Measurements from ENCODE around the gene CMSS1.
A peak's percentile ranks its signal among the peaks of the same experiment; 100 is the strongest.

The CMSS1 gene

GRCh38 chr3:100002599-100003350 lies 185.1 kb downstream of the CMSS1 start:
- peak; percentile 84 for ATAC-seq
- no peak for TF ChIP-seq TCF4 (CRISPR knock-in tag; IDR thresholded peaks at IDR 0.05; ENCODE audit: borderline replicate concordance)
- TF ChIP-seq ARNTL (CRISPR knock-in tag; IDR thresholded peaks at IDR 0.05; ENCODE audit: borderline replicate concordance, low read depth), result no peak
- TF ChIP-seq, protein P1, sequence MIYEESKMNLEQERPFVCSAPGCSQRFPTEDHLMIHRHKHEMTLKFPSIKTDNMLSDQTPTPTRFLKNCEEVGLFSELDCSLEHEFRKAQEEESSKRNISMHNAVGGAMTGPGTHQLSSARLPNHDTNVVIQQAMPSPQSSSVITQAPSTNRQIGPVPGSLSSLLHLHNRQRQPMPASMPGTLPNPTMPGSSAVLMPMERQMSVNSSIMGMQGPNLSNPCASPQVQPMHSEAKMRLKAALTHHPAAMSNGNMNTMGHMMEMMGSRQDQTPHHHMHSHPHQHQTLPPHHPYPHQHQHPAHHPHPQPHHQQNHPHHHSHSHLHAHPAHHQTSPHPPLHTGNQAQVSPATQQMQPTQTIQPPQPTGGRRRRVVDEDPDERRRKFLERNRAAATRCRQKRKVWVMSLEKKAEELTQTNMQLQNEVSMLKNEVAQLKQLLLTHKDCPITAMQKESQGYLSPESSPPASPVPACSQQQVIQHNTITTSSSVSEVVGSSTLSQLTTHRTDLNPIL (CRISPR knock-in tag; IDR thresholded peaks at IDR 0.05; ENCODE audit: low read depth), result peak; percentile 98
- TF ChIP-seq ZNF565 (CRISPR knock-in tag; conservative IDR thresholded peaks at IDR 0.05; ENCODE audit: low read depth), result no peak
- peak; percentile 51; the same call in 1 of the 2 replicates for TF ChIP-seq ZFP3 (CRISPR knock-in tag; IDR thresholded peaks at IDR 0.05)
- peak; percentile 93 for TF ChIP-seq ISL1 (CRISPR knock-in tag; IDR thresholded peaks at IDR 0.05)
- no peak for TF ChIP-seq OSR1 (CRISPR knock-in tag; IDR thresholded peaks at IDR 0.05)
- TF ChIP-seq ZNF8 (CRISPR knock-in tag; IDR thresholded peaks at IDR 0.05), result no peak
- peak; percentile 5; the same call in 1 of the 2 replicates for TF ChIP-seq TOX (CRISPR knock-in tag; IDR thresholded peaks at IDR 0.05; ENCODE audit: borderline replicate concordance)
- no peak for TF ChIP-seq PPARA (CRISPR knock-in tag; IDR thresholded peaks at IDR 0.05; ENCODE audit: borderline replicate concordance)
- TF ChIP-seq ZC3H10 (CRISPR knock-in tag; IDR thresholded peaks at IDR 0.05), result 0 out of 2 replicates have a peak, but pooled peaks have one; percentile 48
- TF ChIP-seq SNAI2 (CRISPR knock-in tag; IDR thresholded peaks at IDR 0.05), result peak; percentile 75; the same call in 1 of the 2 replicates
- TF ChIP-seq ZFP30 (CRISPR knock-in tag; IDR thresholded peaks at IDR 0.05), result no peak
- TF ChIP-seq ZNF70 (CRISPR knock-in tag; IDR thresholded peaks at IDR 0.05), result peak; percentile 57; the same call in 1 of the 2 replicates
- TF ChIP-seq, protein P2, sequence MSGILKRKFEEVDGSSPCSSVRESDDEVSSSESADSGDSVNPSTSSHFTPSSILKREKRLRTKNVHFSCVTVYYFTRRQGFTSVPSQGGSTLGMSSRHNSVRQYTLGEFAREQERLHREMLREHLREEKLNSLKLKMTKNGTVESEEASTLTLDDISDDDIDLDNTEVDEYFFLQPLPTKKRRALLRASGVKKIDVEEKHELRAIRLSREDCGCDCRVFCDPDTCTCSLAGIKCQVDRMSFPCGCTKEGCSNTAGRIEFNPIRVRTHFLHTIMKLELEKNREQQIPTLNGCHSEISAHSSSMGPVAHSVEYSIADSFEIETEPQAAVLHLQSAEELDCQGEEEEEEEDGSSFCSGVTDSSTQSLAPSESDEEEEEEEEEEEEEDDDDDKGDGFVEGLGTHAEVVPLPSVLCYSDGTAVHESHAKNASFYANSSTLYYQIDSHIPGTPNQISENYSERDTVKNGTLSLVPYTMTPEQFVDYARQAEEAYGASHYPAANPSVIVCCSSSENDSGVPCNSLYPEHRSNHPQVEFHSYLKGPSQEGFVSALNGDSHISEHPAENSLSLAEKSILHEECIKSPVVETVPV (CRISPR knock-in tag; IDR thresholded peaks at IDR 0.05), result no peak
- TF ChIP-seq ESRRG (CRISPR knock-in tag; IDR thresholded peaks at IDR 0.05), result no peak
- TF ChIP-seq CSDC2 (CRISPR knock-in tag; IDR thresholded peaks at IDR 0.05), result peak; percentile 88
- TF ChIP-seq PATZ1 (CRISPR knock-in tag; IDR thresholded peaks at IDR 0.05; ENCODE audit: borderline replicate concordance), result no peak

- TF ChIP-seq ZNF70 (CRISPR knock-in tag; IDR thresholded peaks at IDR 0.05), result no peak
- TF ChIP-seq OSR1 (CRISPR knock-in tag; IDR thresholded peaks at IDR 0.05), result no peak
- TF ChIP-seq RARB (CRISPR knock-in tag; IDR thresholded peaks at IDR 0.05), result no peak
- TF ChIP-seq, protein P2 (CRISPR knock-in tag; IDR thresholded peaks at IDR 0.05), result no peak
- TF ChIP-seq ZNF8 (CRISPR knock-in tag; IDR thresholded peaks at IDR 0.05), result no peak
- ATAC-seq, result no peak
Measured at GRCh38 chr3:100003609-100004503, 186.2 kb downstream of the CMSS1 start.

DNA sequence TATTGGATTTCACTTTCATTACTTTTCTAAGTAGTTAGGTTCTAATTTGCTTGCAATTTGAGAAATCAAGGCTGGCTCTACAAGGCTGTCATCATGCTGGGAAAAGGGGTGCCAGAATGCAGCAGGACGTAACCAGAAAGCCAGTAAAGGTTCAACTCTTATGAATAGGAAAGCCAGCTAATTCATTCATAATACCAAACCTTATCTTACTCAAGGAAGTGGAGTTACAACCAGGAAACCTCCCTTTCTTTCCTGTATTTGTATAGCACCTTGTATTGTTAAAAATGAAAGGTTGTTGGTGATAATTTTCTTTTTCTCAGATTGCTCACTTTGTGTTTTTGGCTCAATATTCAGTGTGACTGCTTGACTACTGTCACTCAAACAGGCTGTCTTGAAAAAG lies 187.3 kb downstream of the CMSS1 start:
- ATAC-seq, result no peak
- TF ChIP-seq POU6F1 (CRISPR knock-in tag; IDR thresholded peaks at IDR 0.05; ENCODE audit: borderline replicate concordance, low read depth) (no peak), ARNTL (CRISPR knock-in tag; IDR thresholded peaks at IDR 0.05; ENCODE audit: borderline replicate concordance, low read depth) (no peak), ZNF70 (CRISPR knock-in tag; IDR thresholded peaks at IDR 0.05) (no peak), ISL1 (CRISPR knock-in tag; IDR thresholded peaks at IDR 0.05) (no peak), ZFP30 (CRISPR knock-in tag; IDR thresholded peaks at IDR 0.05) (no peak), PATZ1 (CRISPR knock-in tag; IDR thresholded peaks at IDR 0.05; ENCODE audit: borderline replicate concordance) (no peak), PPARA (CRISPR knock-in tag; IDR thresholded peaks at IDR 0.05; ENCODE audit: borderline replicate concordance) (no peak), TSHZ2 (CRISPR knock-in tag; IDR thresholded peaks at IDR 0.05) (no peak), ZFP3 (CRISPR knock-in tag; IDR thresholded peaks at IDR 0.05) (no peak), CSDC2 (CRISPR knock-in tag; IDR thresholded peaks at IDR 0.05) (no peak), TOX (CRISPR knock-in tag; IDR thresholded peaks at IDR 0.05; ENCODE audit: borderline replicate concordance) (no peak)

Data from SK-N-SH treated with all-trans-retinoic acid at 6 μM for 48 hours (cell line).